HG02571 (cell line): Measurements from ENCODE around the gene USO1.
A peak's percentile ranks its signal among the peaks of the same experiment; 100 is the strongest.
"Not testable (repeated sequence)": the region's sequence is repeated elsewhere in the genome, so short reads cannot be mapped to it uniquely, and the experiment has no call there.

Experiments used
- ATAC-seq: cut with Tn5 transposase; IDR thresholded peaks from one replicate; pipeline ENCODE4 v1.9.1; 2021; ENCODE audit warnings: mild to moderate bottlenecking, moderate library complexity; ENCODE audit not compliant: unreplicated experiment

The USO1 gene, protein sequence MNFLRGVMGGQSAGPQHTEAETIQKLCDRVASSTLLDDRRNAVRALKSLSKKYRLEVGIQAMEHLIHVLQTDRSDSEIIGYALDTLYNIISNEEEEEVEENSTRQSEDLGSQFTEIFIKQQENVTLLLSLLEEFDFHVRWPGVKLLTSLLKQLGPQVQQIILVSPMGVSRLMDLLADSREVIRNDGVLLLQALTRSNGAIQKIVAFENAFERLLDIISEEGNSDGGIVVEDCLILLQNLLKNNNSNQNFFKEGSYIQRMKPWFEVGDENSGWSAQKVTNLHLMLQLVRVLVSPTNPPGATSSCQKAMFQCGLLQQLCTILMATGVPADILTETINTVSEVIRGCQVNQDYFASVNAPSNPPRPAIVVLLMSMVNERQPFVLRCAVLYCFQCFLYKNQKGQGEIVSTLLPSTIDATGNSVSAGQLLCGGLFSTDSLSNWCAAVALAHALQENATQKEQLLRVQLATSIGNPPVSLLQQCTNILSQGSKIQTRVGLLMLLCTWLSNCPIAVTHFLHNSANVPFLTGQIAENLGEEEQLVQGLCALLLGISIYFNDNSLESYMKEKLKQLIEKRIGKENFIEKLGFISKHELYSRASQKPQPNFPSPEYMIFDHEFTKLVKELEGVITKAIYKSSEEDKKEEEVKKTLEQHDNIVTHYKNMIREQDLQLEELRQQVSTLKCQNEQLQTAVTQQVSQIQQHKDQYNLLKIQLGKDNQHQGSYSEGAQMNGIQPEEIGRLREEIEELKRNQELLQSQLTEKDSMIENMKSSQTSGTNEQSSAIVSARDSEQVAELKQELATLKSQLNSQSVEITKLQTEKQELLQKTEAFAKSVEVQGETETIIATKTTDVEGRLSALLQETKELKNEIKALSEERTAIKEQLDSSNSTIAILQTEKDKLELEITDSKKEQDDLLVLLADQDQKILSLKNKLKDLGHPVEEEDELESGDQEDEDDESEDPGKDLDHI

GRCh38 chr4:75724066-75724866 is at the start of gene USO1:
TSS of gene USO1 (plus strand) at chr4:75724577. CDS start at chr4:75724820, 243 bp downstream.
- ATAC-seq, result peak; percentile 86

GRCh38 chr4:75675004-75675531 is 49.3 kb upstream of the USO1 start:
- no peak for ATAC-seq

- no peak for ATAC-seq
Measured at GRCh38 chr4:75678473-75678872, 45.9 kb upstream of the USO1 start.

DNA sequence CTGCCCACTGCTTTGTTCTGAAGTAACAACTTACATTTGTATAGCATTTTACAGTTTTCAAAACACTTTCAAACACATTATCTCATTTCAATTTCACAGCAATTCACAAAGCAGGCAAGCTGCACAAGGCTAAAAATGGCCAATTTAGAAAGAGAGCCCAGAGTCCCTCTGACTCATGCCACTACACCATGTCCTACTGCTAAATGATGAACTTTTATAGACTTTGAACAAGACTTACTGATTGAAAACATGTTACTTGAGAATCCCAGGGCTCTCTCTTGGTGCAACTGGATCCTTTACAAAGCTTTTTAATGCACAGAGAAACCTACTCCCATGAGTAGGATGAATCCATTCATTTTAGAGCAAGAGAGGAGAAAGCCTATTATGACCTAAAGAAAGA is 45.4 kb upstream of the USO1 start:
- no peak for ATAC-seq

DNA sequence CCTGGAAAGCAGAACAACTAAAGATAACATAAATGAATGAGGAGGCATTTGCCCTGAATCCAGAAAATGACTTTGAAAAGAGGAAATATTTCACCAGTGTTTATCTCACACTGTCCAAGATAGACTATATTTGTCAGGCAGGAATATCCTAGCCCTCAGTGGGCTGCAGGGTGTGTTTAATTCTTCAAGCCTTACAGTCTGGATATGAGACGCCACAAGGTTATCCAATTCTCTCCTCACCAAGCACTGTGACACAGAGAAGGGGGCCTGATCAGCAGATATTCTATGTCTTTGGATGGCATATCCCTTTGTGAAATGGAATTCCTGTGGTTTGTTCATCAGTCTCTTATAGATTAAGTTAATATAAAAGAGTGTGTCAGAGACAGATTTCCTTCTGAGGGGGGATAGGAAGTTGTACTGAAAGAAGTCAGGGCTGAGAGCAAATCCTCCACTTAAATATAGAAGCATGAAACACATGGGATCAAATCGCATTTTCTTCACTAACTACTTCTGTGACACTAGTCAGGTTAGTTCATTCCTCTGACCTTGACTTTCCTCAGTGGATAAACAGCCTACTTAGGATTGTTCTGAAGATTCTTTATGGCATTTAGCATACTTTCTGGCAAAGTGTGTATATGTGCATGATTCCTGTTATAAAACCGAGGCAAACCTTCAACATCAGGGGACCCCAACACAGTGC is 44.4 kb upstream of the USO1 start:
- no peak for ATAC-seq

GRCh38 chr4:75683482-75684155 is 40.8 kb upstream of the USO1 start:
- ATAC-seq, result no peak

- no peak for ATAC-seq
Measured at GRCh38 chr4:75685546-75686189, 38.7 kb upstream of the USO1 start.

GRCh38 chr4:75686346-75686745 is 38.0 kb upstream of the USO1 start:
- ATAC-seq, result no peak

DNA sequence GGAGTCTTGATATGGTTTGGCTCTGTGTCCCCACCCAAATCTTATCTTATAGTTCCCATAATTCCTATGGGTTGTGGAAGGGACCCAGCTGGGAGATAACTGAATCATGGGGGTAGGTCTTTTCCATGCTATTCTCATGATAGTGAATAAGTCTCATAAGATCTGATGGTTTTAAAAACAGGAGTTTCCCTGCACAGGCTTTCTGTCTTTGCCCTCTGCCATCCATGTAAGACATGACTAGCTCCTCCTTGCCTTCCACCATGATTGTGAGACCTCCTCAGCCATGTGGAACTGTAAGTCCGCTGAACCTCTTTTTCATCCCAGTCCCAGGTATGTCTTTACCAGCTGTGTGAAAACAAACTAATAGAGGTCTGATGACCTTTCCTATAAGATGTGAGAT is 37.3 kb upstream of the USO1 start:
- ATAC-seq, result not testable (repeated sequence)

GRCh38 chr4:75692066-75692465 is 32.3 kb upstream of the USO1 start:
- not testable (repeated sequence) for ATAC-seq

GRCh38 chr4:75696071-75696470 is 28.3 kb upstream of the USO1 start:
- no peak for ATAC-seq

DNA sequence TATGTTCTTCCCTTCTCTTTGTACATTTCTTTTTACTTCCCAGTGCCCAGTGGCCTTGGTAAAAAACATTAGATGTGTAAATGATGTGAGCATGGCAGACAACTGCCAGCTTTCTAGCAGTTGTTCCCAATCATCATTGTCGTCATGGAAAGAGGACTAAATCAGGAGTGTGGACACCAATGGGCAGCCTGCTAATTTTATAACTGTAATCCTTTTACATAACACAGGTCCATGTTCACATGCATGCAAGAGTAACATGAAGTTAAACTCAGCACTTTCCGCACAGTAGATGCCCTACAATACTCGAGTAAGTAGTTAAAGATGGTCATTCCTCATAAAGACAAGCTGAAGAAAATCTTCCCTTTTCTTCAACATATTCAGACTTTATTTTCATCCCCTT is 27.8 kb upstream of the USO1 start:
- ATAC-seq, result no peak

GRCh38 chr4:75698162-75698962 is 26.0 kb upstream of the USO1 start:
- peak; percentile 90 for ATAC-seq

DNA sequence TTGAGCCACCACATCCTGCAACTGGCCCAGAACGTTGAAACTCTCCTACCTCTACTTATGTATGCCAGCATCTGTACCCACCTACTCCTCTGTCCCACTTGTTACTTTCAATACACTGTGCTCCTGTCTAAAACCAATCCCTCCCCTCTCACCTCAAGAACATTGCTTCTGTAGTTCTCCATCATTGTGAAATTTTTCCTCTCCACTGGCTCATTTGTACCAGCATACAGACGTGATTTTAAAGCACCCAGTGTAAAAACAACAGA is 25.5 kb upstream of the USO1 start:
- ATAC-seq, result peak; percentile 51

GRCh38 chr4:75699299-75699698 is 25.1 kb upstream of the USO1 start:
- ATAC-seq, result peak; percentile 10

- ATAC-seq, result no peak
Measured at GRCh38 chr4:75702919-75703411, 21.4 kb upstream of the USO1 start.

DNA sequence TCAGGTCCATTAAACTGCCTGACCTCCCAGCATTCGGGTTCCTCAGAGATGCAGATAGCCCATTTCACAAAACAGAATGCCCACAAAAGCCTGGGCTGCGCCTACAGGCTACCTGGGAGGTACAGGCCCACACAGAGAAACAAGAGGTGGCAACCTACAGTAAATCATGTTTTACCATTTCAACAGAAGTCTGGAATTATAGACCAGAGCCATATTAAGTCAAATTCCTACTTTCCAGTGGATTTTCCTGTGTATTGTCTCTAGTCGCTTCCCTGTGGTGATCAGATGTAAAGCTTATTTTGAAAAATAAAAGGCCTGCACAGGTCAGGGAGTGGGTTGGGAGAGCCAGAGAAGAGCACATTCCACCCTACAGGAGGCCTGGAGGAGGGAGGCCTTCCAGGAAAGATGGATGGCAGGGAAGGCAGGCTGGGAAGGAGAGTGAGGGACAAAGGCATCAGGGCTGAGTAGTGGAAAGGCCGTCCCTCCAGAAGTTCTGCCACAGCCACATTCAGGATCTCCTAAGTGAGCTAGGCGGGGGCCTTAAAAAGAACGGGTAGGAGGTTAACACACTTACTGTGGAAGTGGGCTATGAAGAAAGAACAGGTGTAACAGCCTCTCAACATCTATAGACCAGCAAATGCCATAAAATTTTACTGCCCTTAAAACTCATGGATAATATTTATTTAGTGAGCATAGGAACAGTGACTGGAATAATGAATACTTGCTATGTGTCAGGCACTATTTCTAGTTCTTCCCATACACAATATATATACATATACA is 19.0 kb upstream of the USO1 start:
- no peak for ATAC-seq
